ENCODE data around the gene DNAH14.
"Not testable (repeated sequence)": the region's sequence is repeated elsewhere in the genome, so short reads cannot be mapped to it uniquely, and the experiment has no call there.

The DNAH14 gene

DNA sequence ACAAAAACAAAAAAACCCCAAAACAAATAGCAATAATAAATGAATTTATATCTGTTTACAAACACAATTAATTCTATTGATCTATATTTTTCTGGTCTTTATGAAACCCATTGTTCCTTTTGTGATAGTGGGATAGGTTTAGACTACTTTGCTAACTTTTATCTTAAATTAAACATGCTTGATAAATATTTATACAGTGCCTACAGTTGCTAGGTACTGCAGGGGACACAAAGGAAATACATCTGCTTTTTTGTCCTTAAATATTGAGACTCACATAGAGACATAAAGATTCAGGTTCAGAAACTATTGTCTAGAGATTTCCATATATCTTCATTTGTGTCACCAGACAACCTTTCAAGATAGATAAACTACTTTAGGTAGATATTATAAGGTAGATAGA is 8.5 kb upstream of the DNAH14 start:
- in situ Hi-C loops (cut with MboI; ENCODE audit: low sequenced_read_pairs): no loop called here

DNA sequence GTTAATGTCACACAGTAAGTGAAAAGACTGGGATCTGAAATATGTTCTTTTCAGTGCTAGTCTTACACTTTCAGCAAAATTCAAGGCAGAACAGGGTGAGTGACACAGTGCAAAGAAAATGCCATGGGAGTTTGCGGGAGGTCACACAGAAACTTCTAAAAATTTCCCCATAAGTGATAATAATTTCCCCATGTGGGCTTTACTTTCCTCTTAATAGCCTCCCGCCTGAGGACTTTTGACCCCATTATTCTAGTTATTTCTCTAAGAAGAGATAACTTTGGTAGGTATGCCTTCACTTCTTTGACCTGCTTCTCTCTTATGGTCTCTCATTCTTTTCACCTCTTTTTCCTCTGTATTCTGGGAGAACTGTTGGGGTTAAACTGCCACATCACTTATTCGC is 8.1 kb upstream of the DNAH14 start:
- in situ Hi-C loops (cut with MboI; ENCODE audit: low sequenced_read_pairs): no loop called here

DNA sequence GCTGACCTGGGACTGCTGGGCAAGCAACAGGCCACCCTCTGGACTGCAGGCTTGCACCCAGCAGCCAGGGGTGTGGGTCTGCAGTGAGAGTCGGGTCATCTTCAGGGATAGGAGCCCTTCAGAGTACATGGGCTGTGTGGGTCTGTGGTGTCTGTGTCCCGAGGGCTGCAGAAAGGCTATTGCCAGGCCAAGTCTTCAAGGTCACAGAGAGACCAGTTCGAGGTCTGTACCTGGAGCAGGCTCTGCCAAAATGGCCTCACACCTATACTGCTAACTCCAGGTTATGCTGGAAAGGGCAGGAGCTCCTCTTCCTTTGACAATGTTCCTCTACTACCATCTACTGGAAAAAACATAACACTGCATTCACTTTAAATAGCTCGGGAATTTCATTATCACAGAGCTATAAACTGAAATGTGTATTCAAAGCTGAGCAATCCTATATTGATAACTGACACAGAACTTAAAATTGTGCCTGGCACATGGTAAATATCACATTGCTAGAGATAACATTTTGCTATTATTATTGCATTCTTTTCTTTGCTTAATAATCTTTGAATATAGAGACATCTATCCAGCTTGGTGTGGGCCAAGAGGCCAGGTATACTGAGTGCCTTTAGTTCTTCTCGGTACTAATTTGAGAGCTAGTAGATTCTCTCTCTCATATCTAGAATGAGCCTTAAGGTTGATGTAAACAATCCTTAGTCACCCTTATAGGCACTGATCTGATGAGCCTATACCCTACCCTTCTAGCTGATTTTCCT is 6.9 kb upstream of the DNAH14 start:
- in situ Hi-C loops (cut with MboI; ENCODE audit: low sequenced_read_pairs): no loop called here

DNA sequence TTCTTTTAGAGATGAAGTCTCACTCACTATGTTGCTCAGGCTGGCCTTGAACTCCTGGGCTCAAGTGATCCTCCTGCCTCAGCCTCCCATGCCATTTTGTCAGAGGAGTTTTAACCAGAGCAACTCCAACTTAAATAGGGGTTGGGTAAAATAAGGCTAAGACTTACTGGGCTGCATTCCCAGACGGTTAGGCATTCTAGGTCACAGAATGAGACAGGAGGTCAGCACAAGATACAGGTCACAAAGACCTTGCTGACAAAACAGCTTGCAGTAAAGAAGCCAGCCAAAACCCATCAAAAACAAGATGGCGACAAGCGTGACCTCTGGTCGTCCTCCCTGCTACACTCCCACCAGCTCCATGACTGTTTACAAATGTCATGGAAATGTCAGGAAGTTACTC is 5.7 kb upstream of the DNAH14 start:
- in situ Hi-C loops (cut with MboI; ENCODE audit: low sequenced_read_pairs): no loop called here

DNA sequence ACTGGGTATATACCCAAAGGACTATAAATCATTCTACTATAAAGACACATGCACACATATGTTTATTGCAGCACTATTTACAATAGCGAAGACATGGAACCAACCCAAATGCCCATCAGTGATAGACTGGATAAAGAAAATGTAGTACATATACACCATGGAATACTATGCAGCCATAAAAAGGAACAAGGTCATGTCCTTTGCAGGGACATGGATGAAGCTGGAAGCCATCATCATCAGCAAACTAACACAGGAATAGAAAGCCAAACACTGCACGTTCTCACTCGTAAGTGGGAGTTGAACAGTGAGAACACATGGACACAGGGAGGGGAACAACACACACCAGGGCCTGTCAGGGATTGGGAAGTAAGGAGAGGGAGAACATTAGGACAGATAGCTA is 1.8 kb upstream of the DNAH14 start:
- in situ Hi-C loops (cut with MboI; ENCODE audit: low sequenced_read_pairs): not testable (repeated sequence)

DNA sequence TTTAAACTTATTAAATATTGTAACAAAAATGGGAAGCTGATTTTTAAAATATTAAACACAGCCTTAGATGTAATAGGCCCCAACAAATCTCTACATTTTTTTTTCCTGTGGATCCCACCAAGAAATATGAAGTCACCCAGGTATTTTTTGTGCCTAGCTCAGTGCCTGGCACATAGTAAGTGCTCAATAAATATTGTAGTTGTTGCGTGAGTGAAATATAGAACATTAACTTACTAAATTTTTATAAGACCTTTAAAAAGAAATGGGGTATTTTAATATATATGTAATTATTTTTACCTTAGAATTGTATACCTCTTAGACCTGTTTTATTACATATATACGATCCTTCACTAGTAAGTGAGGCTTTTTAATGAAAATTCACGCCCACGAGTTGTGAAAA is 569 bp upstream of the DNAH14 start:
- in situ Hi-C loops (cut with MboI; ENCODE audit: low sequenced_read_pairs): no loop called here

DNA sequence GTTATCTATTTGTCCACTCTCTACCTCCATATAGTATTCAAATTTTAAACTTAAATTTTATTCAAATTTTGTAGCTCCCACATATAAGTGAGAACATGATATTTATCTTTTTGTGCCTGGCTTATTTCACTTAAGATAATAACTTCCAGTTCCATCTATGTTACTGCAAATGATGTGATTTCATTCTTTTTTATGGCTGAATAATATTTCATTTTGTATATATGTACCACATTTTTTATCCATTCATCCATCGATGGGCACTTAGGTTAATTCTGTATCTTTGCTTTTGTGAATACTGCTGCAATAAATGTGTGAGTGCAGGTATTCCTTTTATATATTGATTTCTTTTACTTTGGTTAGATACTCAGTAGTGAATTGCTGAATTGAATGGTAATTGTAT is 2.1 kb downstream of the DNAH14 start:
- in situ Hi-C loops (cut with MboI; ENCODE audit: low sequenced_read_pairs): no loop called here

DNA sequence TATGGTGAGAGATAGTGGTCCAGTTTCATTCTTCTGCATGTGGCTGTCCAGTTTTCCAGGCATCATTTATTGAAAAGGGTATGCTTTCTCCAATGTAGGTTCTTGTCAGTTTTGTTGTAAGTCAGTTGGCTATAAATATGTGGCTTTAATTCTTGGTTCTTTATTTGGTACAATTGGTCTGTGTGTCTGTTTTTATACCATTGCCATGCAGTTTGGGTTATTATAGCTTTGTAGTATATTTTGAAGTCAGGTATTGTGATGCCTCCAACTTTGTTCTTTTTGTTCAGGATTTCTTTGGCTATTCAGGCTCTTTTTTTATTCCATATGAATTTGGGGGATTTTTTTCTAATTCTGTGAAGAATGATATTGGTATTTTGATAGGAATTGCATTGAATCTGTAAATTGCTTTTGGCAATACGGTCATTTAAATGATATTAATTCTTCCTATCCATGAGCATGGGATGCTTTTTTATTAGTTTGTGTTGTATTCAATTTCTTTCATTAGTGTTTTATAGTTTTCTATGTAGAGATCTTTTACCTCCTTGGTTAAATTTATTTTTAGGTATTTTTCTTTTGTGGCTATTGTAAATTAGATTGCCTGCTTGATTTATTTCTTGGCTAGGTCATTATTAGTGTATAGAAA is 3.3 kb downstream of the DNAH14 start:
- in situ Hi-C loops (cut with MboI; ENCODE audit: low sequenced_read_pairs): no loop called here

DNA sequence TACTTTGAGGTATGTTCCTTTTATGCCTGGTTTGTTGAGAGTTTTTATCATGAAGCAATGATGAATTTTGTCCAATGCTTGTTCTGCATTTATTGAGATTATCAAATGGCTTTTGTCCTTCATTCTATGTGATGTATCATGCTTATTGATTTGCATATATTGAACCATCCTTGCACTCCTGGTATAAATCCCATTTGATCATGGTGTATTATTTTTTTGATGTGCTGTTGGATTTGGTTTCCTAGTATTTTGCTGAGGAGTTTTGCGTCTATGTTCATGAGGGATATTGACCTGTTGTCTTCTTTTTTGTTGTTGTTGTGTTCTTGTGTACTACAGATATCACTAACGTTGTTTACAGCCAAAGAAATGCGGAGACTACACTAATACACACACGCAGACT is 4.1 kb downstream of the DNAH14 start:
- in situ Hi-C loops (cut with MboI; ENCODE audit: low sequenced_read_pairs): no loop called here

DNA sequence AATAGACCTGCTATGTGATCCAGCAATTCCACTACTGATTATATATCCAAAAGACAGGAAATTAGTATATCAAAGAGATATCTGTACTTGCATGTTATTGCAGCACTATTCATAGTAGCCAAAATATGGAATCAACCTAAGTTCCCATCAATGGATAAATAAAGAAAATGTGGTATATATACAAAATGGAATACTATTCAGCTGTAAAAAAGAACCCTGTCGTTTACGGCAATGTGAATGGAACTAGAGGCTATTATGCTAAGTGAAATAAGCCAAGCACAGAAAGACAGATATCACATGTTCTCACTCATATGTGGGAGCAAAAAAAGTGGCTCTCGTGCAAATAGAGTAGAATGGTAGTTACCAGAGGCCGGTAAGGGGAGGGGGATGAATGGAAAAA is 9.2 kb downstream of the DNAH14 start:
- in situ Hi-C loops (cut with MboI; ENCODE audit: low sequenced_read_pairs): no loop called here

DNA sequence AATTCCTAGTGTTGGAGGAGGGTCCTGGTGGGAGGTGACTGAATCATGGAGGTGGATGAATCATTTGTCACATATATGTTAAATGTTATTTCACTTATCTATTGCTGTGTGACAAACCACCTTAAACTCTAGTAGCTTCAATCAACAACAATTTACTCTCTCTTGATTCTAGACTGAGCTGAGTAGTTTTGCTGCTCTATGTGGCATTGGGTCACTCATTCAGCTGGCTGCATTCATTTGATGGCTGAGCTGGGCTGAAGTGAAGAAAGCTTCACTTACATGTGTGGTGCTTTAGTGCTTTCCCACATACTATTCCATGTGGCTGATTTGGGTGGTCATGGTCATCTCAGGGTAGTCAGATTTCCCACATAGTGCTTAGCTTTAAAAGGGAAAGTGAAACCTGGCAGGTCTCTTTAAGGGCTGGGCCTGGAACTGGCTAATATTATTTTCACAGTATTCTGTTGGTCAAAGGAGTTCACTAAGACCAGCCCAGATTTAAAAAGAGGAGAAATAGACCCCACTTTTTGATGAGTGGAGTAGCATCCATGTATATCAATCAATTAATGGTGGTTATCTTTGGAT is 10.5 kb downstream of the DNAH14 start:
- in situ Hi-C loops (cut with MboI; ENCODE audit: low sequenced_read_pairs): no loop called here

DNA sequence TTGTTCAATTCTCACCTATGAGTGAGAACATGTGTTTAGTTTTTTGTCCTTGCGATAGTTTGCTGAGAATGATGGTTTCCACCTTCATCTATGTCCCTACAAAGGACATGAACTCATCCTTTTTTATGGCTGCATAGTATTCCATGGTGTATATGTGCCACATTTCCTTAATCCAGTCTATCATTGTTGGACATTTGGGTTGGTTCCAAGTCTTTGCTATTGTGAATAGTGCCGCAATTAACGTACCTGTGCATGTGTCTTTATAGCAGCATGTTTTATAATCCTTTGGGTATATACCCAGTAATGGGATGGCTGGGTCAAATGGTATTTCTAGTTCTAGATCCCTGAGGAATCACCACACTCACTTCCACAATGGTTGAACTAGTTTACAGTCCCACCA is 11.3 kb downstream of the DNAH14 start:
- in situ Hi-C loops (cut with MboI; ENCODE audit: low sequenced_read_pairs): not testable (repeated sequence)

DNA sequence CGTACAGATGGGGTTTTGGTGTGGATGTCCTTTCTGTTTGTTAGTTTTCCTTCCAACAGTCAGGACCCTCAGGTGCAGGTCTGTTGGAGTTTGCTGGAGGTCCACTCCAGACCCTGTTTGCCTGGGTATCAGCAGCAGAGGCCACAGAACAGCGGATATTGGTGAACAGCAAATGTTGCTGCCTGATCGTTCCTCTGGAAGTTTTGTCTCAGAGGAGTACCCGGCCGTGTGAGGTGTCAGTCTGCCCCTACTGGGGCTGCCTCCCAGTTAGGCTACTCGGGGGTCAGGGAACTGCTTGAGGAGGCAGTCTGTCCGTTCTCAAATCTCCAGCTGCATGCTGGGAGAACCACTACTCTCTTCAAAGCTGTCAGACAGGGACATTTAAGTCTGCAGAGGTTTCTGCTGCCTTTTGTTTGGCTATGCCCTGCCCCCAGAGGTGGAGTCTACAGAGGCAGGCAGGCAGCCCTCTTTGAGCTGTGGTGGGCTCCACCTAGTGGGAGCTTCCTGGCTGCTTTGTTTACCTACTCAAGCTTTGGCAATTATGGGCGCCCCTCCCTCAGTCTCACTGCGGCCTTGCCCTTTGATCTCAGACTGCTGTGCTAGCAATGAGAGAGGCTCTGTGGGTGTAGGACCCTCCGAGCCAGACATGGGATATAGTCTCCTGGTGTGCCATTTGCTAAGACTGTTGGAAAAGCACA is 16.3 kb downstream of the DNAH14 start:
- in situ Hi-C loops (cut with MboI; ENCODE audit: low sequenced_read_pairs): loop anchor here (5.0 kb wide), 1 partner anchor 117 kb away; no protein-coding TSS in a partner anchor

DNA sequence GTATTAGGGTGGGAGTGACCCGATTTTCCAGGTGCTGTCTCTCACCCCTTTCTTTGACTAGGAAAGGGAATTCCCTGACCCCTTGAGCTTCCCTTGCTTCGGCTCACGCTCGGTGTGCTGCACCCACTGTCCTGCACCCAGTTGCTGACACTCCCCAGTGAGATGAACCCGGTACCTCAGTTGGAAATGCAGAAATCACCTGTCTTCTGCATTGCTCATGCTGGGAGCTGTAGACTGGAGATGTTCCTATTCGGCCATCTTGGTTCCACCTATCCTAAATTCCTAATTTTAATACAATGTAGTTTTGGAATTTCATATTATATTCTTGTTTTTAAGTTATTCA is 16.8 kb downstream of the DNAH14 start:
- in situ Hi-C loops (cut with MboI; ENCODE audit: low sequenced_read_pairs): loop anchor here (5.0 kb wide), 1 partner anchor 116 kb away; no protein-coding TSS in a partner anchor

DNA sequence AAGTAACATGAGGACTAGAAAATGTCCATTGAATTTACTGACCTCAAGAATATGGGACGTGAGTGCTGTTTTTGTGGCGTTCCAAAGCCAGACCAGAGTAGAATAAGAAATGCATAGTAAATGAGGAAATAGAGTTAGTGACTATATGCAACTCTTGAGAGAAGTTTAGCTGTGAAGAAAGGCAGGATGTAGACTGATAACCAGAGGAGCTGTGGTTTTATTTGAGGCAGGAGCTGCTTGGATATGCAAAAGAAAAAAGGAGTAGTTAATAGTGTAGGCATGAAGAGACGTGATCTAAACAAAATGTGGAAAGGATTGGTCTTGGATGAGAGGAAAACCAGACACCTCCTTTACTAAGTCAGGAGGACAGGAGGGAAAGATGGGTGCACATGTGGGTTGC is 28.2 kb downstream of the DNAH14 start:
- in situ Hi-C loops (cut with MboI; ENCODE audit: low sequenced_read_pairs): no loop called here

DNA sequence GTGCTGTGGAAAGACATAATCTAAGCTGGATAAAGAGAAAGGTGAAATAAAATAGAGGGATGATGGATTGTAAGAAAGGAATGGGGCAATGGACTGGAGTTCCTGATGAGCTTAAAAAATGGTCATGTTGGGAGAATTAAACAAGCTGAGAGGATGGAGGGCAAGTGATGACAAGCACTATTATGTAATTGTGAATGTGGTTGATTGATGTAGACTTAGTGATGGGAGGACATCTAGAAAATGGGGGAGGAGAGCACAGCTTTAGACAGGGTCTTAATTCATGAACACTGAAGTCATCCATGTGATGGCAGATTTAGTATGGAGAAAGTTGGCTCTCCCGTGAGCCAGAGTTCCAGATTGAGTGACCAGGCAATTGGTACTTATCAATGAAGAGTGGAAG is 29.0 kb downstream of the DNAH14 start:
- in situ Hi-C loops (cut with MboI; ENCODE audit: low sequenced_read_pairs): no loop called here

DNA sequence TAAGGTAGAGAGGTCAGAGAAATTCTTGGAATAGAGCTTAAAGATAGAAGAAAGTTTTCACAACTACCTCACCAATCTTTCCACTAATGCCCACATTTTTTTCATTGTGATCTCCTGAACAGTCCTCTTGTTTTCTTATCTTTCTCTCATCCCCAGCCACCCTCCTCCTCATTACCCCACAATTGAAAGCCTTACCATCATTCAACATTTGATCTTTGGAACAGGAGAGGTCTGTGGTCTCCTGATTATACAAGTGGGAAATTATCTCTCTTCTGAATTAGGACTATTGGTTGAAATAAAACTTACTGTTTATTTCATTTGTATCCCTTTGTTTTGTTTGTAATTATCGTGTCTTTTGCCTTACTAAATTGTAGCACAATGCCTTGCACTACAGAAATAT is 29.6 kb downstream of the DNAH14 start:
- in situ Hi-C loops (cut with MboI; ENCODE audit: low sequenced_read_pairs): no loop called here

DNA sequence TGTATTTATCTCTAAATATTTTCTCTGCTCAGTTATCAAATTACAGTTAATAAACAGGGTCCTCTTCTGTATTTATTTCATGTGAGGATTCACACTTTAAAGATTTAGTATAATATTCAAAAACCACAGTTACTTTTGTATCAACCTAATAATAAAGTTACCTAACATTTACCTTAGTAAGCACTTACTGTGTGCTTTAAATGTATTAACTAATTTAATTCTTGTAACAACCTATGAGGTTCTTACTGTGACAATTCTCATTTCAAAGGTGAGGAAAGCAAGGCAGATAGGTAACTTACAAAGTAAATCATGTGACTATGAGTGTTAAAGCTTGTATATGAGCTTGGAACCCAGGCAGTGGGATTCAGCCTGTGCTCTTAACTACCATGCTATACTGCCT is 30.2 kb downstream of the DNAH14 start:
- in situ Hi-C loops (cut with MboI; ENCODE audit: low sequenced_read_pairs): no loop called here

DNA sequence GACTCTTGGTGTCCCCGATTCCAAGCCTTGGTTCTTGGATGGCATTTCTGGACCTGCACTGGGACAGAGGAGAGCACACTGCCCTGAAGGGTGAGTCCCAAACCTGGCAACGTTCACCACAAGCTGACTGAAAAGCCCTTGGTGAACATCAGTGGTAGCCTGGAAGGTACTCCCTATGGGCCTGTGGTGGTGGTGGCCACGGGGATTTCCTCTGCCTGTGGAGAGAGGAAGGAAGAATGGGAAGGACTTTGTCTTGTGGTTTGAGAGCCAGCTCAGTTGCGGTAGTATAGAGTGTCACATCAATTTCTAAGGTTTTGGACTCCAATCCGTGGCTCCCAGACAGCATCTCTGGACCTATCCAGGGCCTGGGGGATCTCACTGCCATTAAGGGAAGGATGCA is 50.7 kb downstream of the DNAH14 start:
- in situ Hi-C loops (cut with MboI; ENCODE audit: low sequenced_read_pairs): no loop called here

DNA sequence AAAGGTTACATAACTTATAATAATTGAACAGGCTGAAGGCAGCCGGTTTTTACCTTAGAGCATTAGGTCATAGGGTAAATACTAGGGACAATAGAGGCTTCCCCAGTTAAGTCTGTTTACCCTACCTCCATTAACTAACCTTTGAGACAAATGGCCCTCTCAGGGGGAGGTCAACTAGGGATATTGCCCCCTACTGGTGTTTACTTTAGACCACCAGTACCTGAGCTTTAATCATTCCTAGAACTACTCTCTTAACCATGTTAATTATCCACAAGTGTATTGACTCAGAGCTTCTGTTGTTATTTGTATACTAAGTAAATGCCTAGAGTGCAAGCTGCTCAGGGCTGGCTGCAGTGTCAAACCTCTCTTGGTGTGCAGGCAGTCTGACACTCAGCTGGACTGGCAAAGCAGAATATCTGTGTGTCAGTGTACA is 52.5 kb downstream of the DNAH14 start:
- in situ Hi-C loops (cut with MboI; ENCODE audit: low sequenced_read_pairs): not testable (repeated sequence)

DNA sequence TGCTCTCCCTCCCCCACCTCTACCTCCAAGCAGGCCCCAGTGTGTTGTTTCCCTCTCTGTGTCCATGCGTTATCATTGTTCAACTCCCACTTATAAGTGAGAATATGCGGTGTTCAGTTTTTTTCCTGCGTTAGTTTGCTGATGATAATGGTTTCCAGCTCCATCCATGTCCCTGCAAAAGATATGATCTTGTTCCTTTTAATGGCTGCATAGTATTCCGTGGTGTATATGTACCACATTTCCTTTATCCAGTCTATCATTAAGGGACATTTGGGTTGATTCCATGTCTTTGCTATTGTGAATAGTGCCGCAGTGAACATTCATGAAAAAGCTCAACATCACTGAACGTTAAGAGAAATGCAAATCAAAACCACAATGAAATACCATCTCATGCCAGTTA is 58.6 kb downstream of the DNAH14 start:
- in situ Hi-C loops (cut with MboI; ENCODE audit: low sequenced_read_pairs): no loop called here

DNA sequence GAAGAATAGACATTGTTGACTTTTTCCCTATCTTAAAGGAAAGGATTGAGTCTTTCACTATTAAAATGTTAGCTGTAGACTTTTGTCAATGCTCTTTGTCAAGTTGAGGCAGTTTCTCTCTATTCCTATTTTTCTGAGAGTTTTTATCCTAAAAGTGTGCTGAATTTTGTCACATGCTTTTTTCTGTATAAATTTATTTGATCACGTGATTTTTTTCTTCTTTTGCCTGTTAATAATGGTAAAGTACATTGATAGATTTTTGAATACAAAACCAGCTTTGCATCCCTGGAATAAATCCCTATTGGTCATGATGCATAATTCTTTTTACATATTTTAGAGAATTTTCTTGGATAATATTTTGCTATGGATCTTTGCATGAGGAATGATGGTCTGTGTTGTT is 60.1 kb downstream of the DNAH14 start:
- in situ Hi-C loops (cut with MboI; ENCODE audit: low sequenced_read_pairs): no loop called here

Data from HL-60/S4 treated with retinoic acid at 250 ng/mL for 4 days and 3 days (cell line).